GM18909 (cell line): Measurements from ENCODE around the gene PCYT2.

Experiments used
- ATAC-seq: cut with Tn5 transposase; IDR thresholded peaks from one replicate; pipeline ENCODE4 v1.9.1; 2021; ENCODE audit warnings: mild to moderate bottlenecking; ENCODE audit not compliant: unreplicated experiment, poor library complexity

Gene PCYT2

GRCh38 chr17:81914103-81914850 is 3.1 kb upstream of the PCYT2 start:
- no peak for ATAC-seq

- ATAC-seq, result no peak
These were observed 2.3 kb upstream of the PCYT2 start for GRCh38 chr17:81913394-81914102.

- ATAC-seq, result no peak
These were observed 1.5 kb upstream of the PCYT2 start for GRCh38 chr17:81912441-81913309.

GRCh38 chr17:81911969-81912368 is 770 bp upstream of the PCYT2 start:
- no peak for ATAC-seq

- peak; percentile 34 for ATAC-seq
These were observed 341 bp downstream of the PCYT2 start for GRCh38 chr17:81910840-81911276.

GRCh38 chr17:81909966-81910839 is 996 bp downstream of the PCYT2 start:
- no peak for ATAC-seq

- no peak for ATAC-seq
These were observed 2.0 kb downstream of the PCYT2 start for GRCh38 chr17:81909231-81909630.

GRCh38 chr17:81908793-81909192 is 2.4 kb downstream of the PCYT2 start:
- ATAC-seq, result no peak

GRCh38 chr17:81907219-81908145 is 3.7 kb downstream of the PCYT2 start:
- ATAC-seq, result no peak

- no peak for ATAC-seq
These were observed 4.6 kb downstream of the PCYT2 start for GRCh38 chr17:81906476-81907218.

GRCh38 chr17:81905993-81906392 is 5.2 kb downstream of the PCYT2 start:
- no peak for ATAC-seq

GRCh38 chr17:81905424-81905875 is 5.7 kb downstream of the PCYT2 start:
- no peak for ATAC-seq

- no peak for ATAC-seq
These were observed 6.4 kb downstream of the PCYT2 start for GRCh38 chr17:81904600-81905423.

GRCh38 chr17:81903896-81904599 is 7.2 kb downstream of the PCYT2 start:
- ATAC-seq, result no peak

- ATAC-seq, result no peak
These were observed 7.8 kb downstream of the PCYT2 start for GRCh38 chr17:81903415-81903831.

GRCh38 chr17:81902653-81903414 is 8.4 kb downstream of the PCYT2 start:
- ATAC-seq, result no peak
